GM18502 (cell line): Measurements from ENCODE around the gene POU2AF1.
"Not testable (repeated sequence)": the region's sequence is repeated elsewhere in the genome, so short reads cannot be mapped to it uniquely, and the experiment has no call there.

Source experiments
- ATAC-seq: cut with Tn5 transposase; IDR thresholded peaks from one replicate; pipeline ENCODE4 v1.9.1; 2021; ENCODE audit warnings: mild to moderate bottlenecking; ENCODE audit not compliant: unreplicated experiment, poor library complexity

The POU2AF1 gene

DNA sequence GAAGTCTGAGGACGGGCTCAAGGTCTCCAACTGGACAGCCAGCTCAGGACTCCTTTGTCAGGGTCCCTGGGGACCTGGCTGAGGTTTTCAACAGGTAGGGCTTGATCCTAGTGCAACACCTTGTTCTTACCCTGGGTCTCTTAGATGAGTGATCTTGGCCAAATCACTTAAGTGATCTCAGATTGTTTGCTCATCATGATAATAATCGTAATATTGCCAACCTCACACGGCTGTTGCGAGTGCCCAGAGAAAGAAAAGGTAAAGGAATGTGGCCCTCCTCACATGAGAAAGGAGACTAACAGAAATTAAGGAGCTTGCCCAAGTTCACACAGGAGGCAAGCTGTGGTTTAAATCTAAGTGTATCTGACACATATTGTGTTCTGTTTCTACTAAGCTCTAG is 52.3 kb downstream of the POU2AF1 start:
- no peak for ATAC-seq

DNA sequence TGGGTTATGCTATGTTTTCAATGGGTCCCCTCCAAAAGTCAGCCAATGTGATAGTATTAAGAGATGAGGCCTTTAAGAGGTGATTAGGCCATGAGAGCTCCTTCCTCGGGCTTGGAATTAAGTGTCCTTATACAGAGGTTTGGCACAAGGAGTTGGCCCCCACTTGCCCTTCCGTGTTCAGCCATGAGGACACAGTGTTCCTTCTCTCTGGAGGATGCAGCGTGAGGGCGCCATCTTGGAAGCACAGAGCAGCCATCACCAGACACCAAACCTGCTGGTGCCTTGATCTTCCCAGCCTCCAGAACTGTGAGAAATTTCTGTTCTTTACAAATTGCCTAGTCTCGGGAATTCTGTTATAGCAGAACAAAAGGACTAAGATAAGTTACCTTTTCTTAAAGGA is 53.8 kb downstream of the POU2AF1 start:
- ATAC-seq, result no peak

DNA sequence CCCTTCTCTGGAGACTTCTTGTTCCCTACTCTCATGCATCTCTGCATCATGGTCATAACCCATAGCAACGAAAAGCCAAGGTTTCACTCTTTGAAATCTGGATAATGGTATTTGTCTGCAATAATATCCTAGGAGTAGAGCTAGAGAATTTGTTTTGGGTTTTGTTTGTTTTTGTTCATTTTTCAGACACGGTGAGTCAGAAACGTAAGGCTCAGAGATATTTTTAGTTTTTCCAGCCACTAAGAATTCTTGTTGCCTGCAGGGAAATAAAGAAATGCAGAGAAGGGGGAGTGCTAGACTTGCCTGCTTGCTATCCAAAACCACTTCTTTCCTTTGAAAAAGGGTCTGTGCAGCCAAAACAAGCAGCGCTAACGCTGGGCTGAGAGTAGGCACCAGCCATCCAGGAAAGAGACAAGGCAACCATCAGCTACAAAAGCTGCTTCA is 54.8 kb downstream of the POU2AF1 start:
- no peak for ATAC-seq

DNA sequence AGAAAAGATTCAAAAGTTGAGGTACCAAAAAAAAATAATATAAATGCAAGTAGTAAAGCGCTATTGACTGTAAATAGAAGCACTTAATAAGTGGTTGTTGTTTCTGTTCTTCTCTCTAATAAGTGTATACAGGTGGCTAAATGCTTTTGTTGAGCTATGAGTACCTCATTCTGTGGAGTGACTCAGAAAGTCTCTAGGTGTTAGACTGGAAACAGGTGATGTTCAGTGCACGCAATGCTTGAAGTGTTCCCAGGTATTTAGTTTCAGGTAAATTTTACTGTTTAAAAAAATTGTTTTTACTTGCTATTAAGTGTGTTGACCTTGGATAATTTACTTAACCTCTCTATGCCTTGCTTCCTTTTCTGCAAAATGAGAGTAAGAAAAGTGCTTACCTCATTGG is 56.5 kb downstream of the POU2AF1 start:
- no peak for ATAC-seq

DNA sequence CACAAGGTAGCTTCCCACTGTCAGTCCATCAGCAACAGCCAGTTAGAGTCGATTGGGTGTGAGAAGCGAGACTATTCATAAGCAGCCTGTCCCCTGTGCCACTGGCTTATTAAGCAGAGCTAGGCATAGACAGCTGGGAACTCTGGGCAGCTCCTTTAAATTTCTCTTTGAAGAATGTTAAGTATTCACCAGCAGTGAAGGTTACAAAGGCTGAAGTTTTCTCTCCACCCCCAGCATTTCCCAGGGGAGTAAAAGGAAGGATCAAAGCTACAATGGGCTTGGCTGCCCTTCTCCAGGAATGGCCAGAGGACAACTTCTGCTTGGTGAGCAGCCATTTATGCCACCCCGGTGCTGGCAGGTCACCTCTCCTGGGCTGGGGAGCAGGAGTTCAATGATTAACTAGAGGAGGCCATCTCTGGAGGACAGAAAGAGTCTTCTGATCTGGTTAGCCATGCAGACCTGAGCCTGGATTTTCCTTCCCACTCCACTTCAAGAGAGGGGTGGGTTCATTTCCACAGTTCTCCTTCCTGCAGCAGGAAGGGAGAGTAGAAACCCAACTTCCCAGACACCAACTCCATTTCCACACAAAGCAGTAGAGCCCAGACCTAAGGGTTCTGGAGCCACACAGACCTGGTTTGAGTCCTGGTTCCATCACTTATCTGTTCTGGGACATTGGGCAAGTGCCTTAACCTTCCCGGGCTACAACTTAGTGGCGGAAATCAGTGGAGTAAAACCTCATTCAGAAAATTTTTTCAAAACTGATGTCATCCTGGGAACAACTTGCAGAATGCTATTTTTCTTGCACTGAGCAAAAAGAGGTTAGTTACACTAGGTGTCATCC is 58.1 kb downstream of the POU2AF1 start:
- ATAC-seq, result no peak

DNA sequence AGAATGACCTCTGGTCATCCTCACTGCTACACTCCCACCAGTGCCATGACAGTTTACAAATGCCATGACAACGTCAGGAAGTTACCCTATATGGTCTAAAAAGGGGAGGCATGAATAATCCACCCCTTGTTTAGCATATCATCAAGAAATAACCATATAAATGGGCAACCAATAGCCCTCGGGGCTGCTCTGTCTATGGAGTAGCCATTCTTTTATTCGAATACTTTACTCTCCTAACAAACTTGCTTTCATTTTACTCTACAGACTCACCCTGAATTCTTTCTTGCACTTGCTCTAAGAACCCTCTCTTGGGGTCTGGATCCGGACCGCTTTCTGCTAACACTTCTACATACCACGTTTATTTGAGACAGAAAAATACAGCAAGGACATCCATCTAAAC is 58.9 kb downstream of the POU2AF1 start:
- not testable (repeated sequence) for ATAC-seq

DNA sequence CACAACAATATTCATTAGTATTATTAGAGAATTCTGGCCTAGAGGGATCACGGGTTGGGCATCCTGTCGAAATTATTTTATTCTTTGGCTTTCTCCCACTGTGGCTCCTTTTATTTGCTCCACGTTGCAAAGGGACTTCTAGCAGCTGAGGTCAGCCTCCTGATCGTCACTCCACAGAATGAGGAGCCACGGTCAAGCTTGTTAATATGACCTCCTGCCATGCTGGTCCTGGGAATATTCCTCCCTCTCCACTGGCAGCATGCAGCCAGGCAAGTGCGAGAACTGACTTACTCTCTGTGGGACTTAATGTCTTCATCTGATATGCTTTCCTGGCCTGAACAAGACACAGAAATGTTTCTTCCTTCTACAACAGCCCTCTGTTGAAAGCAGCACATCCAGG is 59.8 kb downstream of the POU2AF1 start:
- no peak for ATAC-seq

DNA sequence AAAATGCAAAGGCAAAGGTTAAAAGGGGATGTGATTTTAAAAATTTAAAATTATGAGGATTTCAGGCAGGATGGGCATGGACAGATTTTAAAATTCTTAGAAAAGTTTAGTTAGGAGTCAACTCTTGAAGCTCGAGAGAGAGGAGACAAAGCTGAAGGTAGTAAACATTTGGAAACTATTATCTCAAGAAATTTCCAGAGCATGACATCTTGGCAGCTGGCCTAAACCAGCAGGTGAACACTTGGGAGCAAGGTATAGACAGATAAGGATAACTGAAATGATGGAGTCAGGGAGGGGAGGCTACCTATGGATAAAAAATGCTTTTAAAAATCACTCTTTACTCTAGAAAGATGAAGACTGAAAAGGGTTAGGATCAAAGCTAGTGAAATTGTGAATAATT is 67.0 kb downstream of the POU2AF1 start:
- no peak for ATAC-seq

DNA sequence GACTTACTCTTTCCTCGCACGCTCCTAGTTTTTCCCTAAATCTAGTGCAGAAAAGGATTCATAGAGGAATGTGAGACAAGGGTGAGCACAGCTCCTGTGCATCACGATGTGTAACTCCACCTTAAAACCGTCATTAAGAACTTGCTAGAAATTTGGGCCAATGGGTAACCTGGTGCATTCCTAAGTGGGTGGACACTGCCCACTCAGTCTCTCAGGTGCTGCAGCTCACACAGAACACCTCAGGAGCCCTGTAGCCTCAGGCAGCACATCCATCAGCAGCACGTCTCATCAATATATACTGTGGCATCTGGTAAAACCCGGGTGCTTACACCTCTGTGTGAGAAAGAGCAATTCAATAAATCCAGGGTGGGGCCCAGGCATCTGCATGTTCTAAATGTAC is 68.4 kb downstream of the POU2AF1 start:
- ATAC-seq, result no peak

DNA sequence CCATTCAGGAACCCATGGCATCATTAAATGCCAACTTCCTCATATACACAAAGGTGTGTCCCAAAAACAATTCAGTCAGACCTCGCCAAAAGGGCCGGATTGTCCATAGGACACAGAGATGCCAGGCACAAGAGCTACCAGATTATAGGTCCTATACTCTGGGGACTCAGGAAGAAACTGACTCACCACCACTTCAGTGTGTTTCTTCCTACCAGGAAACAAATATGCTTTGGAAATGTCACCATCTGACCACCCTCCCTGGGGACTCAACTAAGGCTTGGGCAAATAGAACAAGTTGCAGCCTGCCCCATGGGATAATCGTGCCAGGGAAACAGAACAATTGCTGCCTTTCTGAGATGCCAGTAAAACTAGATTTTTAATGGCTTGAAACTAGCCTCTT is 69.0 kb downstream of the POU2AF1 start:
- ATAC-seq, result no peak

DNA sequence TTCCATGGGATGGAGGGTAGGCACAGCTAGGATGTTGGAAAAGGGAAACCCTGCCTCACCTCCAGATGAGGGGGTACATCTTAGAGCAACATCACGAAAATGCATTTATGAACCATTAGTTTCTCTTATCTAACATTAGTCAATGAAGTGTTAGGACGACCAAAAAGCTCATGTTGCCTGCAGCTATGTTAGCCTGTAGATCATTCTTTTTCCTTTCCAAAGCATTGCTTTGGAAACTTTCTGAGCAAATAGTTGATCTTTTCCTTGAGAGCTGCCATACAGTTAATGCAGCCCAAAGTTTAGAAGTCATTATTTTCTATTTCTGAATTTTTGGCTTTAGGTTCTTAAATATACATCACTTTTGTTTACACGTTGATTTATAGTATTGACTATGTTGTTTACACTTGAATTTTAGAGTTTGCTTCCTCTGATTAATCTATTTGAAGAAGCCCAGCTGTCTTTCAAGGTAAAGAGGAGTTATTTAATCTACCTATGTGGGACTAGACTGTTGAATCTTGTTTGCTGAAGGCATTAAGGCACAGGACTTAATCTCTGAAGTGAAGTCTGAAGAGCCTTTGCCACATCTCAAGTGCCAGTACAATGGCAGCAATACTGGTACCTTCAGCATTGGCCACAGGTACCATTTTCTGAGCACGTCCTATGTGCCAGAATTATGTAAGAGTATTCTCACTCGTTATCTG is 69.7 kb downstream of the POU2AF1 start:
- no peak for ATAC-seq

DNA sequence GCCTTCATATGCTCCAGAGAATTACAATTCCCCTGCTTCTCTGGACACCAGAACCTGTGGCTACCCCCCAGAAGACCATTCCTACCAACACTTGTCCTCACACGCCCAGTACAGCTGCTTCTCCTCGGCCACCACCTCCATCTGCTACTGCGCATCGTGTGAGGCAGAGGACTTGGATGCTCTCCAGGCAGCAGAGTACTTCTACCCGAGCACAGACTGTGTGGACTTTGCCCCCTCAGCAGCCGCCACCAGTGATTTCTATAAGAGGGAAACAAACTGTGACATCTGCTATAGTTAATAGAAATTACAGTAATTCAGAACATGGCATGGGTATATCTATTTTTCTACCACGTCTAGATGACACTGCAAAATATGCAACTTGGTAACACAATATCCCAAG is 70.9 kb downstream of the POU2AF1 start:
- ATAC-seq, result no peak

DNA sequence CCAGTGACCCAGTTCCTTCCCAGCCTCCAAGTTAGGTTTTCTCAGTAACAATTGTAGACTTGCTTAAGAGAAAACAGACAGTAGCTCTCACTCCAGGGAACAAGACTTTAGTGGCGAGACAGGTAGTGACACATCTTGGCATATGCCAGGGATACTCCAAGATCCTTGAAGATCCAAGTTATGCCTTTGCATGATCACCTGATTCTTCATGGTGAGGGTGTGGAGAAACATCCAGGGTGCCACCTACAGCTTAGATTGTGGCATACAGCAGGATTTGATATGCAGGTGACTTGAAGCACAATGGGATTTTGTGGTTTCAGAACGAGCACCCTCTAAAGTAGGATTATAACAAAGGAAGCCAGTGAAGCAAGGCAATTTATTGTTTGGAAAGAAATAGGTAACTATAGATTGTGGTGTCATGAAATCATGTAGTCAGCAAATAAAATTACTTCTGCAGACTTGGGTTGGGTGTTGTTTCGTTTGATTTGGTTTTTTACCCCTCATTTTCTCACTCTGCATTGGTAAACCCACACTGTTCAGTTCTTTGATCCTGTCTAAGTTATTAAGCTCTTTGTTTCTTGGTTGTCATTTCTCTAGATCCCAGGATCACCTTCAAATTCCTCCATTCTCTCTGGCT is 71.5 kb downstream of the POU2AF1 start:
- no peak for ATAC-seq

DNA sequence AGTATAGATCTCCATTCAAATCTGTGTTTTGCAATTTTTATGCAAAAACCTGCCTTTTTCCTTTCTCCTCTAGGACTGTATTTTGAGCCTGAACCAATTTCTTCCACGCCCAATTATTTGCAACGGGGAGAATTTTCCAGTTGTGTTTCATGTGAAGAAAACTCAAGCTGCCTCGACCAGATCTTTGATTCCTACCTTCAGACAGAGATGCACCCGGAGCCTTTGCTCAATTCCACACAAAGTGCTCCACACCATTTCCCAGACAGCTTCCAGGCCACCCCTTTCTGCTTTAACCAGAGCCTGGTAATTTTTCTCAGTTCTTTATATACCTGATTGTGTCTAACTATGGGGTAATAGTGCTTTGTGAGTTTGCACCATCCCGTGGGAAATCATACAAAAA is 72.8 kb downstream of the POU2AF1 start:
- ATAC-seq, result no peak

DNA sequence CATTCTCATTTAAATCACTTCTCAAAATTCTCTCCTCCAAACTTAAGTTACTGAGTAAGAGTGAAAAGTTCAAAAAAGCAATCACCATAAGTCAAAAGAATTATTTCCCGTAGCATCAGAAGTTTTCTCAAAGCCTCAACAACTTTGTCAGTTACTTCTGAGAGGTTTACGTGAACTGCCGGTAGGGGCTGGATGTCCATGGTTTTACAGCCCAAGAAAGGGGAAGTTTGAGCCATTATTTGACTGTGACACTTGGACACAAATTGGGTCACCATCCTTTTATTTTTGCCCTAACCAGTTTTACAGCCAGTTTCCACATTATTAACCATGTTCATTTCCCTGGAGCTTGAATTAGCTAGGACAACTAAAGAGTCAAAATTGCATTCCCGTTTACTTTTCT is 73.2 kb downstream of the POU2AF1 start:
- ATAC-seq, result no peak

DNA sequence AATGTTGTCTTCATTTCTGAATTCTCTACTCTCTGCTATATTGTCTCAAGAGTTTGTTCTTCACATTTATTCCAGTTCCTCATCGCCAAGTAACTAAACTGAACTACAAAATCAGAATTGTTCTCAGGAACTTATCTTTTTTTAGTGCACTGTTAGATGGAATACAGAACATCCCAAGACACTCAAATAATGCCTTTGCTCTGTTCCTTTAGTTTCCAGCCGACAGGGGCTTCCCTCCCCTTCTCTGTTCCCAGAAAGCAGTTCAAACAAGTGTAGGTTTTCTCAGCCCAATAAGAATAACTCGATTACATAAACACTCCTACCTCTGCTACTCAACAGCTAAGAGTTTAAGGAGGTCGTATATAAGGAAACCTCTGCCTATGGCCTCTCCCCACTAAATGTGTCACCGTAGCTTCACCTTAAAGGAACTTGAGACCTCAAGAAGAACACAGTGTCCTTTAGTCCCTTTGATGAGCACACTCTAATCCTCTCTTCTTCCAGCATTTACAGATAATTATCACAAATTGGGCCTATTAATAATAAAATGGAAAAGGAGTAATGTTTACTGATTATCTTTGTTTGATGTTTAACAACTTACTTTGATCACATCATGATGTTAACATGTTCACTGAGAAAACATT is 73.8 kb downstream of the POU2AF1 start:
- no peak for ATAC-seq

DNA sequence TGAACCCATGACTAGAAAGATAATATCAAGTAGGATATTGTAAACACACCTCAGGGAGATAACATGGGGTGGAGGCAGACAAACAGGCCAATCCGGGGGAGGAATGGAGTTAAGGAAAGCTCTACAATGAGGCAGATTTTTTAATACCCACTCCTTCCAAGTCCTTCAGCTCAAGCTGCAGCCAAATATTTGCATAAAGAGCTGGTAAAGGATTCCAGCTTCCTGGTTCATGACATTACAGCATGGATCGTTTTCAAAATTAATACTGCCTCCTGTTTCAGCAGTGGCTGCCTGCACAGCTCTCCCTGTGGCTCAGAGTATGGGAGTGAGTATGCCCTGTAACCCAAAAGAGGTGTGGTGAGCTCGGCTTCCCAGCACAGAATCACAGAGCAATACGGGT is 75.6 kb downstream of the POU2AF1 start:
- ATAC-seq, result no peak

DNA sequence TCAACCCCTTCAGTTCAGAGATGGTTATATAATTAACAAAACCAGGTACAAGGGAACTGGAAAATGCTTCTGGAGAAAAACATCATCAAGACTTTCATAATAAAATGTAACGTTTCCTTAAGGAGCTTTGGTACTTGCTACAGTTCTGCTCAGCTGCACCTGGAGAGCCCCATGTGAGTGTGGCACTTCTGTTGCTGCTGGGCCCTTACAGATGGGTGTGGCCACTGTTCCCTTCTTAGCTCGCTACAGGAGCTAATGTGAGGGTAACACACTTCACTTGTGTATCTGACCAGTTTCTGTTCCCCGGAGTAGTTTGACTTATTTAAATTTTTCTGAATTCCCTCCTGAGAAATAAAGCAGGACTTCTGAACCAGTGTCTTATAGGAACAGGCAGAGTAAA is 76.8 kb downstream of the POU2AF1 start:
- no peak for ATAC-seq
